ENCODE measurements around the gene FAM83D.

DNA sequence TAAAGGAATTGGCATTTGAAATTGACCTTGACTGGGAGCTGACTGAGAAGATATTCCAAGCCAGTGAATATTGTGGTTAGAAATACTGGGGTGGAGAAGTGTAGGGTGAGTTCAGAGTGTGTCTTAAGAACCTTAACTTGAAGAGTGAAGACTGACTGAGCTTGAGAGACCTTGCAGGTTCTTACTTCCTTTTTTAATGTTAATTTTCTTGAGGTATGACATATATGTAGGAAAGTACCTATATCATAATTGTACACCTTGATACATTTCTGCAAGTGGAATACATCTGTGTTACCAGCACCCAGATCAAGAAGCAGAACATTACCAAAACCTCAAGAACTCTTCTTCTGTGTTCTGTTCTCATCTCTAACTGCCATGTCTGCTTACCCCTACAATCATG is 46.9 kb downstream of the FAM83D start:
- TF ChIP-seq CTCF (conservative IDR thresholded peaks at IDR 0.05; ENCODE audit: low read depth in 2 of 2), result no peak
- TF ChIP-seq, protein P1, sequence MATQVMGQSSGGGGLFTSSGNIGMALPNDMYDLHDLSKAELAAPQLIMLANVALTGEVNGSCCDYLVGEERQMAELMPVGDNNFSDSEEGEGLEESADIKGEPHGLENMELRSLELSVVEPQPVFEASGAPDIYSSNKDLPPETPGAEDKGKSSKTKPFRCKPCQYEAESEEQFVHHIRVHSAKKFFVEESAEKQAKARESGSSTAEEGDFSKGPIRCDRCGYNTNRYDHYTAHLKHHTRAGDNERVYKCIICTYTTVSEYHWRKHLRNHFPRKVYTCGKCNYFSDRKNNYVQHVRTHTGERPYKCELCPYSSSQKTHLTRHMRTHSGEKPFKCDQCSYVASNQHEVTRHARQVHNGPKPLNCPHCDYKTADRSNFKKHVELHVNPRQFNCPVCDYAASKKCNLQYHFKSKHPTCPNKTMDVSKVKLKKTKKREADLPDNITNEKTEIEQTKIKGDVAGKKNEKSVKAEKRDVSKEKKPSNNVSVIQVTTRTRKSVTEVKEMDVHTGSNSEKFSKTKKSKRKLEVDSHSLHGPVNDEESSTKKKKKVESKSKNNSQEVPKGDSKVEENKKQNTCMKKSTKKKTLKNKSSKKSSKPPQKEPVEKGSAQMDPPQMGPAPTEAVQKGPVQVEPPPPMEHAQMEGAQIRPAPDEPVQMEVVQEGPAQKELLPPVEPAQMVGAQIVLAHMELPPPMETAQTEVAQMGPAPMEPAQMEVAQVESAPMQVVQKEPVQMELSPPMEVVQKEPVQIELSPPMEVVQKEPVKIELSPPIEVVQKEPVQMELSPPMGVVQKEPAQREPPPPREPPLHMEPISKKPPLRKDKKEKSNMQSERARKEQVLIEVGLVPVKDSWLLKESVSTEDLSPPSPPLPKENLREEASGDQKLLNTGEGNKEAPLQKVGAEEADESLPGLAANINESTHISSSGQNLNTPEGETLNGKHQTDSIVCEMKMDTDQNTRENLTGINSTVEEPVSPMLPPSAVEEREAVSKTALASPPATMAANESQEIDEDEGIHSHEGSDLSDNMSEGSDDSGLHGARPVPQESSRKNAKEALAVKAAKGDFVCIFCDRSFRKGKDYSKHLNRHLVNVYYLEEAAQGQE (IDR thresholded peaks at IDR 0.05; ENCODE audit: unreplicated experiment), result no peak

All from GM23338 (cell line).